HG03095 (cell line): Measurements from ENCODE around the gene PIK3AP1.

Experiments used
- ATAC-seq: cut with Tn5 transposase; IDR thresholded peaks from one replicate; pipeline ENCODE4 v1.9.1; 2021; ENCODE audit warnings: moderate library complexity; ENCODE audit not compliant: unreplicated experiment

The PIK3AP1 gene

GRCh38 chr10:96646301-96646700, 74.0 kb downstream of the PIK3AP1 start:
- ATAC-seq, result no peak

GRCh38 chr10:96645191-96645721, 75.1 kb downstream of the PIK3AP1 start:
- ATAC-seq, result no peak

- no peak for ATAC-seq
These were observed 76.4 kb downstream of the PIK3AP1 start for GRCh38 chr10:96643920-96644319.

GRCh38 chr10:96642973-96643372, 77.3 kb downstream of the PIK3AP1 start:
- ATAC-seq, result no peak

- no peak for ATAC-seq
These were observed 77.8 kb downstream of the PIK3AP1 start for GRCh38 chr10:96642530-96642929.

- ATAC-seq, result no peak
These were observed 78.7 kb downstream of the PIK3AP1 start for GRCh38 chr10:96641396-96642295.

GRCh38 chr10:96639899-96640298, 80.4 kb downstream of the PIK3AP1 start:
- ATAC-seq, result no peak

GRCh38 chr10:96638696-96639095, 81.6 kb downstream of the PIK3AP1 start:
- no peak for ATAC-seq

GRCh38 chr10:96638120-96638519, 82.2 kb downstream of the PIK3AP1 start:
- ATAC-seq, result no peak

GRCh38 chr10:96637709-96638108, 82.6 kb downstream of the PIK3AP1 start:
- ATAC-seq, result no peak

GRCh38 chr10:96636551-96636950, 83.8 kb downstream of the PIK3AP1 start:
- ATAC-seq, result no peak

- no peak for ATAC-seq
These were observed 87.2 kb downstream of the PIK3AP1 start for GRCh38 chr10:96632974-96633710.

GRCh38 chr10:96627292-96627691, 93.0 kb downstream of the PIK3AP1 start:
- ATAC-seq, result no peak

- no peak for ATAC-seq
These were observed 93.5 kb downstream of the PIK3AP1 start for GRCh38 chr10:96626795-96627194.

GRCh38 chr10:96625173-96625572, 95.1 kb downstream of the PIK3AP1 start:
- no peak for ATAC-seq

GRCh38 chr10:96622013-96622787, 98.1 kb downstream of the PIK3AP1 start:
- no peak for ATAC-seq

GRCh38 chr10:96619796-96620773, 100.2 kb downstream of the PIK3AP1 start:
- ATAC-seq, result no peak

- no peak for ATAC-seq
These were observed 101.2 kb downstream of the PIK3AP1 start for GRCh38 chr10:96619120-96619519.

GRCh38 chr10:96618653-96619052, 101.7 kb downstream of the PIK3AP1 start:
- ATAC-seq, result no peak

- no peak for ATAC-seq
These were observed 103.4 kb downstream of the PIK3AP1 start for GRCh38 chr10:96616961-96617360.
